Activated CD8-positive, alpha-beta memory T cell treated with anti-CD3 and anti-CD28 coated beads for 4 hours (primary cell): ENCODE results near the gene SLC1A5.
"Not testable (repeated sequence)": the region's sequence is repeated elsewhere in the genome, so short reads cannot be mapped to it uniquely, and the experiment has no call there.

ENCODE experiments used
- DNase-seq, 2 donors: peaks; one replicate each; pipeline ENCODE4 v3.0.0-alpha.2; 2020; ENCODE audit warnings: low read depth in 2 of 2

SLC1A5 gene

GRCh38 chr19:46802152-46802551, 13.8 kb upstream of the SLC1A5 start:
- DNase-seq: no peak

DNA sequence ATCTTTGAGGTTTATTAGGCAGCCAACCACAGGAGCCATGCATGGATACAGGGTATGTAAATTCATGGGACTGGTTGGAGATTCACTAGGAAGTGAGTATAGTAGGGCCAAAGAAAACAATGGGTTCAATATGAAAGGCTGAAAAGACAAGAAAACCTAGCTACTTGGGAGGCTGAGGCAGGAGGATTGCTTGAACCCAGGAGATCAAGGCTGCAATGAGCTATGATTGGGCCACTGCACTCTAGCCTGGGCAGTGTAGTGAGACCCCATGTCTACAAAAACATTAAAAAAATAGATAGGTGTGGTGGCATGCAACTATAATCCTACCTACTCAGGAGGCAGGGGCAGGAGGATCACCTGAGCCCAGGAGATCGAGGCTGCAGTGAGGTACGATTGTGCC, 10.3 kb upstream of the SLC1A5 start:
- DNase-seq: no peak

DNA sequence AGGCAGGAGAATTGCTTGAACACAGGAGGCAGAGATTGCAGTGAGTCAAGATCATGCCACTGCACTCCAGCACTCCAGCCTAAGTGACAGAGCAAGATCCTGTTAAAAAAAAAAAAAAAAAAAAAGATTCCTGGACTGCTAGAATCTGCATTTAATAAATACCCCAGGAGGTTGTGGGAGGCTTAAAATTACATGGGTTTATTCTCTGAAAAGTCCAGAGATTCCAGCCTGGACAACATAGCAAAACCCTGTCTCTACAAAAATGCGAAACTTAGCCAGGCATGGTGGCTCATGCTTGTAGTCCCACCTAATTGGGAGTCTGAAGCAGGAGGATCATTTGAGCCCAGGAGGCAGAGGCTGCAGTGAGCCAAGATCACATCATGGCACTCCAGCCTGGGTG, 9.5 kb upstream of the SLC1A5 start:
- DNase-seq: no peak

- DNase-seq: no peak
These were observed 3.5 kb upstream of the SLC1A5 start for GRCh38 chr19:46791944-46792343.

- DNase-seq: no peak
These were observed 977 bp upstream of the SLC1A5 start for GRCh38 chr19:46789371-46789770.

- DNase-seq: no peak
These were observed 559 bp upstream of the SLC1A5 start for GRCh38 chr19:46788968-46789338.

- no peak for DNase-seq
These were observed 798 bp downstream of the SLC1A5 start for GRCh38 chr19:46787331-46788261.

GRCh38 chr19:46787040-46787330, 1.4 kb downstream of the SLC1A5 start:
- DNase-seq: no peak

GRCh38 chr19:46786236-46787039, 2.0 kb downstream of the SLC1A5 start:
- DNase-seq: peak; percentile 73 to 87

DNA sequence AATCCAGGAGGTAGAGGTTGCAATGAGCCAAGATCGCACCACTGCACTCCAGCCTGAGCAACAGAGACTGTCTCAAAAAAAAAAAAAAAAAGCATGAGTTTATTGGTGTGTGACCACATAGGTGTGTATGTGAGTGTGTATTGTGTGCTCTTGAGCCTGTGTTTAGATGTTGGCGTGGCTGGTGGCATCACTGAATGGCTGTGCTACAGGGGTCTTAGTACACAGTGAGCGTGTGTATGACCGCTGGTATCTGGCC, 2.5 kb downstream of the SLC1A5 start:
- no peak for DNase-seq

DNA sequence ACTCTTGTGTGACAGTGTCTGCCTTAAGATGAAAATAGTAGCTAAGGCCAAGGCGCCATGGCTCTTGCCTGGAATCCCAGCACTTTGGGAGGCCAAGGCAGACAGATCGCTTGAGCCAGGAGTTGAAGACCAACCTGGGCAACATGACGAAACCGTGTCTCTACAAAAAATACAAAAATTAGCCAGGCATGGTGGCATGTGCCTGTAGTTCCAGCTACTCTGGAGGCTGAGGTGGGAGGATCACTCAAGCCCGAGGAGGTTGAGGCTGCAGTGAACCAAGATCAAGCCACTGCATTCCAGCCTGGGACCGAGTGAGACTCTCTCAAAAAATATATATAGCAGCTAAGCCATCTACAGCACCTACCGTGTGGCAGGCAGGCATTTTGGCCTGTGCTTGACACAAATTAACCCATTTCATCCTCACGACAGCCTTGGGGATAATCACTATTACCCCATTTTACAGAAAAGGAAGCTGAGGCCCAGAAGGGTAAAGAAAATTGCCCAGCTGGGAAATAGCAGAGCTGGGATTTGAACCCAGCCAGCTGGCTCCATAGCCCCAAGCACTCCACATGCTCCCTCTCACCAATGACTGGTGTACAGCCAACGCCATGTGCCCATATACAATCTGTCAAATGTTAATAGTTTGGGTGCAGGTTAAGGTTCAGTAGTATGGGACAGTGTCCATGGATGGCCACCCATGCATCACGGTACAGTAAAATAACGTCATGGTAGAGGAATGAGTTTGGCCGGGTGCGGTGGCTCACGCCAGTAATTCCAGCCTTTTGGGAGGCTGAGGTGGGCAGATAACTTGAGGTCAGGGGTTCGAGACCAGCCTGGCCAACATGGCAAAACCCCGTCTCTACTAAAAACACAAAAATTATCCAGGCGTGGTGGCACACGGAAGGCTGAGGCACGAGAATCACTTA, 3.1 kb downstream of the SLC1A5 start:
- DNase-seq: no peak

DNA sequence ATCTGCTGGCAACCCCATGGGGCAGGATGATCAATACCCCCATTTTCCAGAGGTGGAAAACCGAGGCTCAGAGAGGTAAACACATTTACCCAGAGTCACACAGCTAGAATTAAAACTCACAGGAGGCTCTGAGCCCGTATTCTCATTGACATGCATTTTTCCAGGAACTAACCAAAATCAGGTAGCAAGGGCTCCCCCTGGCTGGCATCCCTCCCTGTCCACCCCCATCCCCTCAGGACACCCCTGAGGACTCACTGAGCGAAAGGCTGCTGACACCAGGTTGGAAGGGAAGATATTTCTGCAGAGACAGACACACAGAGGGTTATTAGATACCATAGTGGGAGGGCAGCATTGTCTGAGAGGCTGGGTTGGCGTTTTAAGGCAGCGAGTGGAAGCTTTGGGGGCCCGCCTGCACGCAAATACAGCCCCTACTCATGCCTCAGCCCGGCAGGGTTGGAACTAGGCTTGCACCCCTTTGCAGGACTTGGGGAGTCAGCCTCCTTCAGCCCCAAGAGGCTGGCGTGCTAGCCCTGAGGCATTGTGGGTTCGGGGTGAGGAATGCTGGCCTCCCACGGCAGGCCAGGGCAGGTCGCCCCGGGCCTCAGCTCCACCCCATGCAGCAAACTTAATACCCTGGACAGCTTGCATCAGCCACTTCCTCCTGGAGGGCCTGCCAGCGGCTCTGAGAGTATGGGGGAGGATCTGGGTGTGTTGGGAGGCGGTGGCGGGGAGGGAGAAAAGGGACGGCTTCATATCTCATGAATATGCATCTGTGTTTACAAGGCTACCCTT, 3.9 kb downstream of the SLC1A5 start:
- no peak for DNase-seq

DNA sequence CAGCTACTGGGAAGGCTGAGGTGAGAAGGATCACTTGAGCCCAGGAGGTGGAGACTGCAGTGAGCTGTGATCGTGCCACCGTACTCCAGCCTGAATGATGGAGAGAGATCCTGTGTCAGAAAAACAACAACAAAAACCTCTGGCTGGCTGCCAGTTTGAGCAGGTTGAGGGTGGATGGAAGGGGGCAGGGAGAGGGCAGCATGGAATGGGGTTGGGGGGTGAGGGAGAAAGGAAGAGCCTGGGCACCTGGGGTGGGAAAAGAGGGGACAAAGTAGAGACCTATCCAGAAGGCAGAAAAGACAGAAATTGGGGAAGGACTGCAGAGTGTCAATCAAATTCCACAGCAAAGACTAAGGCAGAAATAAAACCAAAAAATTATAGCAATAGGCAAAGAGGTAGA, 4.7 kb downstream of the SLC1A5 start:
- no peak for DNase-seq

- no peak for DNase-seq
These were observed 5.9 kb downstream of the SLC1A5 start for GRCh38 chr19:46782355-46783019.

GRCh38 chr19:46777956-46778645, 10.3 kb downstream of the SLC1A5 start:
- DNase-seq: not testable (repeated sequence)

- no peak for DNase-seq
These were observed 11.2 kb downstream of the SLC1A5 start for GRCh38 chr19:46776927-46777911.

DNA sequence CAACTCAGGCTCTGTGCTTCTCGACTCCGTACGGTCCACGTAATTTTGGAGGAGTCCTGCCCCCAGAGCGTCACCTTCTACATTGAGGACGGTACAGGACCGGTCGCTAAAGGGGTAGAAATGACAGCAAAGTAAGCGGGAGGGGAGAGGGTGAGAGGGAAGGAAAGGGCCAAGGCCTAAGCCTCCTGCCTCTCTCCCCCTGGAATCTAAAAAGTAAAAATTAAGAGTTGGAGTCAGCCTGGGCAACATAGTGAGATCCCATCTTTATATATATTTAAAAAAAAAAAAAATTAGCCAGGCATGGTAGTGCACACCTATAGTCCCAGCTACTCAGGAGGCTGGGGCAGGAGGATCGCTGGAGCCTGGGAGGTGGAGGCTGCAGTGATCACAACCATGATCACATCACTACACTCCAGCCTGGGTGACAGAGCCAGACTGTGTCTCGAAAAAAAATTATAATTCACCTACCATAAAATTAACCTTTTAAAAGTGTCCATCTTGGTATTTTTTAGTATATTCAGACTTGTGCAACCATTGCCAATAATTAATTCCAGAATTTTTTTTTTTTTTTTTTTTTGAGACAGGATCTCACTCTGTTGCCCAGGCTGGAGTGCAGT, 12.6 kb downstream of the SLC1A5 start:
- DNase-seq: no peak

DNA sequence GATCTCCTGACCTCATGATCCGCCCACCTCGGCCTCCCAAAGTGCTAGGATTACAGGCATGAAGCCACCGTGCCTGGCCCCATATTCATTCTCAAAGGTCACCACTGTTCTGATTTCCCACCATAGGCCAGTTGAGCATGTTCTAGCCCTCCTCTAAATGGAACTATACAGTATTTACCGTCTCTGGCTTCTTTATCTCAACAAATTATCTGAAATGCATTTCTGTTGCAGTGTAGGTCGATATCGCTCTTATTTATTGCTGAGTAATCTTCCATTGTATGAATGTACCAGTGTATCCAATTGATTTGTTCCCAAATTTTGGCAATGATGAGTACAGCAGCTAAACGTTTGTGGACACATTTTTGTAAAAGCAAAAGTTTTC, 15.4 kb downstream of the SLC1A5 start:
- no peak for DNase-seq
